Parathyroid adenoma (tissue), 2 donors: Measurements from ENCODE around the gene IFNL4.
"Not testable (repeated sequence)": the region's sequence is repeated elsewhere in the genome, so short reads cannot be mapped to it uniquely, and the experiment has no call there.

ENCODE experiments used
- H2AFZ ChIP-seq: fragments of 300-600 bp; sonication (generic); one replicate; pipeline ENCODE4 v1.7.0; 2017; ENCODE audit warnings: antibody characterized with exemption, mild to moderate bottlenecking
- H3K27ac ChIP-seq: fragments of 300-600 bp; sonication (generic); one replicate; pipeline ENCODE4 v1.7.0; 2017
- H3K27me3 ChIP-seq: fragments of 300-600 bp; sonication (generic); one replicate; pipeline ENCODE4 v1.7.0; 2017; ENCODE audit warnings: low read length; ENCODE audit not compliant: control insufficient read depth, insufficient read depth
- H3K36me3 ChIP-seq: fragments of 300-600 bp; sonication (generic); one replicate; pipeline ENCODE4 v1.7.0; 2017; ENCODE audit warnings: low read length; ENCODE audit not compliant: control insufficient read depth, insufficient read depth
- H3K4me1 ChIP-seq: fragments of 300-600 bp; sonication (generic); one replicate; pipeline ENCODE4 v1.7.0; 2017; ENCODE audit warnings: control low read depth
- H3K4me2 ChIP-seq: fragments of 300-600 bp; sonication (generic); one replicate; pipeline ENCODE4 v1.7.0; 2017; ENCODE audit warnings: low read length
- H3K4me3 ChIP-seq: fragments of 300-600 bp; sonication (generic); one replicate; pipeline ENCODE4 v1.7.0; 2017; ENCODE audit warnings: low read depth, low read length
- H3K79me2 ChIP-seq: fragments of 300-600 bp; sonication (generic); one replicate; pipeline ENCODE4 v1.7.0; 2017; ENCODE audit warnings: control low read depth
- H3K9ac ChIP-seq: fragments of 300-600 bp; sonication (generic); one replicate; pipeline ENCODE4 v1.7.0; 2017; ENCODE audit warnings: mild to moderate bottlenecking
- H3K9me3 ChIP-seq: fragments of 300-600 bp; sonication (generic); one replicate; pipeline ENCODE4 v1.7.0; 2017; ENCODE audit warnings: low read length; ENCODE audit not compliant: control insufficient read depth
- TF ChIP-seq, protein P1 (sequence below): fragments of 300-600 bp; sonication (generic); IDR thresholded peaks from one replicate; pipeline ENCODE4 v1.7.0; 2017; ENCODE audit warnings: antibody characterized with exemption, mild to moderate bottlenecking
- donor health status: primary hyperparathyroidism.

IFNL4 gene

DNA sequence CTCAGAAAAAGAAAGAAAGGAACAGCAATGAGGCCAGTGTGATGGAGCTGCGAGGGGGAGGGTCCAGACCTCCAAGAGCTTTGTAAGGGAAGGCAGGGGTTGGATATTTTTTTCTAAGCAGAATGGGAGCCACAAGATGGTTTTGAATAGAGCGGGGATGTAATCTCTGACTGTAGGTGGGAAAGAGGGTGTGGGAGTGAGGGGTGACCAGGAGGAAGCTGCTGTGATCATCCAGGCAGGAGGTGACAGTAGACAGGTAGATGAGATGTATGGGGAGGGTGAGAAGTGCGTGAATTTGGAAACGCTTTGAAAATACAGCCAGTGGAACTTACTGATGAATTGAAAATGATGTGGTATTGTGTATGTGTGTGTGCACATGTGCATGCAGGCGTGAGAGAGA is 26.9 kb upstream of the IFNL4 start:
- TF ChIP-seq, protein P1, sequence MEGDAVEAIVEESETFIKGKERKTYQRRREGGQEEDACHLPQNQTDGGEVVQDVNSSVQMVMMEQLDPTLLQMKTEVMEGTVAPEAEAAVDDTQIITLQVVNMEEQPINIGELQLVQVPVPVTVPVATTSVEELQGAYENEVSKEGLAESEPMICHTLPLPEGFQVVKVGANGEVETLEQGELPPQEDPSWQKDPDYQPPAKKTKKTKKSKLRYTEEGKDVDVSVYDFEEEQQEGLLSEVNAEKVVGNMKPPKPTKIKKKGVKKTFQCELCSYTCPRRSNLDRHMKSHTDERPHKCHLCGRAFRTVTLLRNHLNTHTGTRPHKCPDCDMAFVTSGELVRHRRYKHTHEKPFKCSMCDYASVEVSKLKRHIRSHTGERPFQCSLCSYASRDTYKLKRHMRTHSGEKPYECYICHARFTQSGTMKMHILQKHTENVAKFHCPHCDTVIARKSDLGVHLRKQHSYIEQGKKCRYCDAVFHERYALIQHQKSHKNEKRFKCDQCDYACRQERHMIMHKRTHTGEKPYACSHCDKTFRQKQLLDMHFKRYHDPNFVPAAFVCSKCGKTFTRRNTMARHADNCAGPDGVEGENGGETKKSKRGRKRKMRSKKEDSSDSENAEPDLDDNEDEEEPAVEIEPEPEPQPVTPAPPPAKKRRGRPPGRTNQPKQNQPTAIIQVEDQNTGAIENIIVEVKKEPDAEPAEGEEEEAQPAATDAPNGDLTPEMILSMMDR: no peak
- Histone ChIP-seq H2AFZ (no peak overlapping the region), H3K9ac (no peak overlapping the region)

DNA sequence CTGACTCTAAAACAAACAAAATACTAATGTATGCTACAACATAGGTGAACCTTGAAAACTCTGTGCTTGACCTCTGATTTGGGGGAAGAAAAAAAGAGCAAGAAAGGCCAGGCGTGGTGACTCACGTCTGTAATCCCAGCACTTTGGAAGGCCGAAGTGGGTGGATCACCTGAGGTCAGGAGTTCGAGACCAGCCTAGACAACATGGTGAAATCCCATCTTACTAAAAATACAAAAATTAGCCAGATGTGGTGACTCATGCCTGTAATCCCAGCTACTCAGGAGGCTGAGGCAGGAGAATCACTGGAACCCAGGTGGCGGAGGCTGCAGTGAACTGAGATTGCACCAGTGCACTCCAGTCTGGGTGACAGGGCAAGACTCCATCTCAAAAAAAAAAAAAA is 25.2 kb upstream of the IFNL4 start:
- not testable (repeated sequence) for H3K79me2 ChIP-seq, H3K4me3 ChIP-seq, H3K27me3 ChIP-seq, H3K27ac ChIP-seq, H3K36me3 ChIP-seq, H3K4me2 ChIP-seq, H2AFZ ChIP-seq, H3K4me1 ChIP-seq, H3K9me3 ChIP-seq, H3K9ac ChIP-seq

More for the DNA sequence above, 26.9 kb upstream of the IFNL4 start:
- no peaks in the 10 kb centered on the region for H3K79me2 ChIP-seq
- H3K27ac ChIP-seq: no peak overlapping the region
- no peaks in the 10 kb centered on the region for H3K36me3 ChIP-seq
- no peak overlapping the region for H3K4me2 ChIP-seq
- no peaks in the 10 kb centered on the region for H3K27me3 ChIP-seq
- H3K4me1 ChIP-seq: no peaks in the 10 kb centered on the region
- no peak overlapping the region for H3K4me3 ChIP-seq
- H3K9me3 ChIP-seq: no peaks in the 10 kb centered on the region

DNA sequence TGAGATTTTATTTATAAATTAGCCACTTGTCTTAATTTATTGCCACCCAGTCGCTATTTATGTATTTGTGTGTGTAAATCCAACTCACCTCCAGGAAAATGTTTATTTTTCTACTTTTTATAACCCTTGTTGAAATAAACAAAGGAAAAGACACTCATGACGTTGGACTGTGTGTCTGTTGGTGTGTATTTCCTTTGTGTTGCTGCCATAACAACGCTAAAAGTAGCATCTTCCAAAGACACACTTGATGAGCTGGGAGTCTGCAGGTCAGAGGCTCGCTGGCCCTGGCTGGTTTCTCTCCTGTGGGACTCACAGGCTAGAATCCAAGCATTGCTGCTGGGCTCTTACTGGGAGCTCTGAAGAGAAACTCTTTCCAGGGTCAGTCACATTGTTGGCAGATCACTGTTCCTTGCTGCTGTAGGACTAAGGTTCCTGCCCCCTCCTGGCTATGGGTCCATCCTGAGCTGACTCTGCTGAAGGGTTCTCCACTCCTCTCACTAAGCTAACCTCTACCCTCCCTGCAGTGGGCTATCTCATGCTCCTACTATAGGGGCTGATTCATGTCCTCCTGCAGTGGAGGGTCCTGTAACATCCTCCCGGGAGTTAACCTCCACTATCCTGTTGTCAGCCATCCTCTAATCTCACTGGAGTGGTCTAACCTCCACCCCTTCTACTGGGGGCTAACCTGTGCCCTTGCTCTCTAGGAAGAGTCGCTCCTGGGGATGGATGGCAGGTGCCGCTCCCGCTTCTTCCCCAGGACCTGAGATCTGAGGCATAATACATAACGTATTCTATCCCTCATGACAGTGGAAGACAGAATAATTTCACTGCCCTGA is 21.6 kb upstream of the IFNL4 start:
- Histone ChIP-seq H3K27ac (no peak overlapping the region), H3K9me3 (no peaks in the 10 kb centered on the region), H3K4me2 (no peak overlapping the region), H3K36me3 (no peaks in the 10 kb centered on the region), H3K79me2 (no peaks in the 10 kb centered on the region), H2AFZ (no peak overlapping the region), H3K27me3 (no peaks in the 10 kb centered on the region), H3K4me1 (no peaks in the 10 kb centered on the region), H3K9ac (no peak overlapping the region), H3K4me3 (no peak overlapping the region)
- TF ChIP-seq, protein P1: no peak

DNA sequence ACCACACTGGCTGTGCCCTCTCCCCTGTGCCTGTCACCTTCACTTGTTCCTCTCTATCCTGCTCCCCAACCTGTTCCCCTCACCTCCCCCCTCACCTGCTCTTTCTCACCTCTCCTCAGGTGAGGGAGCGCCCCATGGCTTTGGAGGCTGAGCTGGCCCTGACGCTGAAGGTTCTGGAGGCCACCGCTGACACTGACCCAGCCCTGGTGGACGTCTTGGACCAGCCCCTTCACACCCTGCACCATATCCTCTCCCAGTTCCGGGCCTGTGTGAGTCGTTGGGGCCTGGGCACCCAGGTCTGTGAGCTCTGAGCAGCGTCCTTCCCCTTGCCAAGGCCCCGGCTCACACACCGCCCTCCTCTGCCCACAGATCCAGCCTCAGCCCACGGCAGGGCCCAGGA is 20.7 kb upstream of the IFNL4 start:
- not testable (repeated sequence) for H3K4me2 ChIP-seq, H3K79me2 ChIP-seq, H2AFZ ChIP-seq, H3K27me3 ChIP-seq, H3K4me1 ChIP-seq, H3K36me3 ChIP-seq, H3K27ac ChIP-seq, H3K4me3 ChIP-seq, H3K9ac ChIP-seq, H3K9me3 ChIP-seq

DNA sequence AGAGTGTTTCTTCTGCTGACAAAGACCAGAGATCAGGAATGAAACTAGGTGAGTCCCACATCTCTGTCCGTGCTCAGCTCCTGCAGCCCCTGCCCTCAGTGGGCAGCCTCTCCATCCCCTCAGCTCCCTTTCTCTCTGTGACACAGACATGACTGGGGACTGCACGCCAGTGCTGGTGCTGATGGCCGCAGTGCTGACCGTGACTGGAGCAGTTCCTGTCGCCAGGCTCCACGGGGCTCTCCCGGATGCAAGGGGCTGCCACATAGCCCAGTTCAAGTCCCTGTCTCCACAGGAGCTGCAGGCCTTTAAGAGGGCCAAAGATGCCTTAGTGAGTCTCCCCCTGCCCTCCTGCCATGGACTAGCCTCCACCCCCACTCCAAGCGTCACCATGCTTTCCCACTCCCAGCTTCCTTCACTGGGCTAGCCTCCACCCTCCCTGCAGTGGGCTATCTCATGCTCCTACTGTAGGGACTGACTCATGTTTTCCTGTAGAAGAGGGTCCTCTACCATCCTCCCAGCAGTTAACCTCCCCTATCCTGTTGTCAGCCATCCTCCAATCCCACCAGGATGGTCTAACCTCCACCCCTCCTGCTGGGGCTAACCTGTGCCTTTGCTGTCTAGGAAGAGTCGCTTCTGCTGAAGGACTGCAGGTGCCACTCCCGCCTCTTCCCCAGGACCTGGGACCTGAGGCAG is 20.0 kb upstream of the IFNL4 start:
- not testable (repeated sequence) for H3K9ac ChIP-seq, H3K36me3 ChIP-seq, H3K9me3 ChIP-seq, H3K79me2 ChIP-seq, H2AFZ ChIP-seq, H3K4me1 ChIP-seq, H3K27ac ChIP-seq, H3K4me2 ChIP-seq, H3K27me3 ChIP-seq, H3K4me3 ChIP-seq

DNA sequence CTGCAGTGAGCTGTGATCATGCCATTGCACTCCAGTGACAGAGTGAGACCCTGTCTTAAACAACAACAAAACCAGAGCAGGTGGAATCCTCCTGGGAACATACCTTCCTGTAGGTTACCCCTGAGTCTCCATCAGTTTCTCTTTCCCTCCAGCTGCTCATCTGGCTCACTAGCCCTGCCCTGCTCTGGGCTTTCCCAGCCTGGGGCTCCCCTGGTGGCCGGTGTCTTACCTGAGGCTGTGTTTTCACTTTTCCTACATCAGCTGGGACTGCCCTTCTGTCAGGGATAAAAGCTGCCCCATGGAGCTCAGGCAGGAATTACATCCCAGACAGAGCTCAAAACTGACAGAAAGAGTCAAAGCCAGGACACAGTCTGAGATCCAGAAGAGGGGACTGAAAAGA is 19.4 kb upstream of the IFNL4 start, which contains the start of gene IFNL2:
Gene IFNL2 (plus strand): TSS at position 312 of the 400 bp plus-strand sequence. CDS start 173 bp downstream, outside the sequence.
- not testable (repeated sequence) for H3K27me3 ChIP-seq, H3K4me2 ChIP-seq, H3K9ac ChIP-seq, H3K4me3 ChIP-seq, H3K27ac ChIP-seq, H3K4me1 ChIP-seq, H3K9me3 ChIP-seq, H3K36me3 ChIP-seq, H2AFZ ChIP-seq, H3K79me2 ChIP-seq
